ENCODE data around the gene KRT76. TPM values are rescaled to one million over a fixed set of nuclear protein-coding genes. Genes with fewer than 3 reads are reported as not detected.
"Not testable (repeated sequence)": the region's sequence is repeated elsewhere in the genome, so short reads cannot be mapped to it uniquely, and the experiment has no call there.

The KRT76 gene
- total and polyA plus RNA-seq, 10 of the 15 experiments (the other 5 are each of a cell fraction or from before 2014, with no cell fraction given) = not detected

DNA sequence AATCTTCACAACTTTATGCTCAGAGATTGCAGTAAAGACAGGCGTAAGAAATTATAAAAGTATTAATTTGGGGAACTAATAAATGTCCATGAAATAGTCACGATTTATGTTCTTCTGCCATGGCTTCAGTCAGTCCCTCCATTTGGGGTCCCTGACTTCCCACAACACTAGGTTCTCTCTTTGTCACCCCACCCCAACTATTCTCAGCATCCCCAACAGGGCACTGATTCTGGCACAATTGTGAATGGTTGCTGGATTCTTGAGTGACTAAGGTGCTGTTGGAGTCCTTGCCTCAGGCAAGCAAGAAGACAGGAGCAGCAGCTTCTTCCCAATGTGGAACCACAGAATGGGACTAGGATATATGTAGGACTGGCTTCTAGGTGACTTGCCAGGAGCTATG, 15.3 kb downstream of the KRT76 start (continued):
- TF ChIP-seq, protein P1, sequence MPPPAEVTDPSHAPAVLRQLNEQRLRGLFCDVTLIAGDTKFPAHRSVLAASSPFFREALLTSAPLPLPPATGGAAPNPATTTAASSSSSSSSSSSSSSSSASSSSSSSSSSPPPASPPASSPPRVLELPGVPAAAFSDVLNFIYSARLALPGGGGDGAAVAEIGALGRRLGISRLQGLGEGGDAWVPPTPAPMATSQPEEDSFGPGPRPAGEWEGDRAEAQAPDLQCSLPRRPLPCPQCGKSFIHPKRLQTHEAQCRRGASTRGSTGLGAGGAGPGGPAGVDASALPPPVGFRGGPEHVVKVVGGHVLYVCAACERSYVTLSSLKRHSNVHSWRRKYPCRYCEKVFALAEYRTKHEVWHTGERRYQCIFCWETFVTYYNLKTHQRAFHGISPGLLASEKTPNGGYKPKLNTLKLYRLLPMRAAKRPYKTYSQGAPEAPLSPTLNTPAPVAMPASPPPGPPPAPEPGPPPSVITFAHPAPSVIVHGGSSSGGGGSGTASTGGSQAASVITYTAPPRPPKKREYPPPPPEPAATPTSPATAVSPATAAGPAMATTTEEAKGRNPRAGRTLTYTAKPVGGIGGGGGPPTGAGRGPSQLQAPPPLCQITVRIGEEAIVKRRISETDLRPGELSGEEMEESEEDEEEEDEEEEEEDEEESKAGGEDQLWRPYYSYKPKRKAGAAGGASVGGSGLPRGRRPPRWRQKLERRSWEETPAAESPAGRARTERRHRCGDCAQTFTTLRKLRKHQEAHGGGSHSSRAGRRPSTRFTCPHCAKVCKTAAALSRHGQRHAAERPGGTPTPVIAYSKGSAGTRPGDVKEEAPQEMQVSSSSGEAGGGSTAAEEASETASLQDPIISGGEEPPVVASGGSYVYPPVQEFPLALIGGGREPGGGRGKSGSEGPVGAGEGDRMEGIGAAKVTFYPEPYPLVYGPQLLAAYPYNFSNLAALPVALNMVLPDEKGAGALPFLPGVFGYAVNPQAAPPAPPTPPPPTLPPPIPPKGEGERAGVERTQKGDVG (CRISPR knock-in tag; IDR thresholded peaks at IDR 0.05) = no peak

DNA sequence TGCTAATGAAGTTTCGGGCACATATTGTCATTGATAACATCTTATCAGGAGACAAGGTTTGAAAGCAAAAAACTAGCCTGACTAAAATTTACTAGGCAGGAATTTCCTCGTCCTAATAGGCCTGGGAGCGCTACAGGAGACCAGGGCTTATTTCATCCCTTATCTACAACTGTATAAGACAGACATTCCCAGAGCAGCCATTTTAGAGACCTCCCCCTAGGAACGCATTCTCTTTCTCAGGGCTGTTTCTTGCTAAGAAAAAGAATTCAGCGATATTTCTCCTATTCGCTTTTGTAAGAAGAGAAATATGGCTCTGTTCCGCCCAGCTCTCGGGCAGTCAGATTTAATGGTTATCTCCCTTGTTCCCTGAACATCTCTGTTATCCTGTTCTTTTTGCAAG, 15.9 kb downstream of the KRT76 start:
- intact Hi-C loops (cut with micrococcal nuclease; ENCODE audit: unreplicated experiment); H3K4me3 ChIP-seq; H3K9ac ChIP-seq (ENCODE audit: control insufficient read depth, insufficient read depth, low read length); H3K27me3 ChIP-seq (replicated peaks in 1 of 2; ENCODE audit: control insufficient read depth in 2 of 2, insufficient read depth in 2 of 2, low read length in 1 of 2); H3K36me3 ChIP-seq (ENCODE audit: control insufficient read depth in 2 of 2, insufficient read depth in 2 of 2, low read length in 1 of 2); H3K79me2 ChIP-seq (ENCODE audit: control insufficient read depth, insufficient read depth, low read length); H3K4me1 ChIP-seq (ENCODE audit: control insufficient read depth, insufficient read depth, low read length); CTCF ChIA-PET; SMC1A ChIA-PET (ENCODE audit: uncharacterized antibody, unreplicated experiment); H3K4me2 ChIP-seq (ENCODE audit: control insufficient read depth, insufficient read depth); H2AFZ ChIP-seq (ENCODE audit: control insufficient read depth, low read depth, low read length); ATAC-seq; H3K9me3 ChIP-seq (replicated peaks; ENCODE audit: control insufficient read depth, insufficient read depth, low read length); H4K20me1 ChIP-seq (ENCODE audit: control insufficient read depth, insufficient read depth); in situ Hi-C loops (cut with MboI); POLR2A ChIA-PET; FAIRE-seq; H3K27ac ChIP-seq (ENCODE audit: control insufficient read depth, insufficient read depth); DNase-seq (ENCODE audit: low read depth, low spot score); RAD21 ChIA-PET (ENCODE audit: unreplicated experiment); BruUV-seq (replicated peaks): not testable (repeated sequence)
- 33% methylated on average over 8 of the region's 8 CpGs for WGBS (ENCODE audit: insufficient coverage, insufficient replicate concordance, low lambda C conversion rate, missing lambda C conversion rate)

DNA sequence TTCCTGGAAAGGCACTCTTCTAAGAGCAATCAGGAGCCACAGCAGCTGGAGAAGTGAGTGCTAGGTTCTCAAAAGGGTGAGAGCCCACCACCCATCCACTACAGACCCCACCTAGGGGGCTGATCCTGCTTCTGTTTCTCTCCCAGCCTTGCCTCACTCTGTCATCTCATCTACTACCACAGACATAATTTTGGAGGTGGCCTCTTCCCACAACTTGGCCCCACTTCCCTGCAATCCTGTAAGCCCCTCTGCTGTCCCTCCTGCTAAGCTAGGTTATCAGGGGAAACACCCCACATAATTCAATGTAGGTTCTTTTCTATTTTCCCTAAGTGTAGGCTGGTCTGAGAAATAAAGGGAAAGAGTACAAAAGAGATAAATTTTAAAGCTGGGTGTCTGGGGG, 16.5 kb downstream of the KRT76 start:
- CTCF ChIA-PET = no interaction called here

More for the DNA sequence above, 16.5 kb downstream of the KRT76 start:
- DNase-seq (ENCODE audit: low read depth, low spot score) (no peak), ATAC-seq (no peak), FAIRE-seq (no peak)
- Histone ChIP-seq H3K4me1 (ENCODE audit: control insufficient read depth, insufficient read depth, low read length) (no peaks in the 10 kb centered on the region), H3K9me3 (replicated peaks; ENCODE audit: control insufficient read depth, insufficient read depth, low read length) (no peaks in the 10 kb centered on the region; the same call in 2 of the 3 replicates), H3K36me3 (ENCODE audit: control insufficient read depth in 2 of 2, insufficient read depth in 2 of 2, low read length in 1 of 2) (no peaks in the 10 kb centered on the region), H3K4me3 (no peak overlapping the region), H3K79me2 (ENCODE audit: control insufficient read depth, insufficient read depth, low read length) (no peaks in the 10 kb centered on the region), H3K27ac (ENCODE audit: control insufficient read depth, insufficient read depth) (no peak overlapping the region), H4K20me1 (ENCODE audit: control insufficient read depth, insufficient read depth) (no peaks in the 10 kb centered on the region), H3K4me2 (ENCODE audit: control insufficient read depth, insufficient read depth) (no peak overlapping the region), H2AFZ (ENCODE audit: control insufficient read depth, low read depth, low read length) (no peak overlapping the region), H3K9ac (ENCODE audit: control insufficient read depth, insufficient read depth, low read length) (no peak overlapping the region), H3K27me3 (replicated peaks in 1 of 2; ENCODE audit: control insufficient read depth in 2 of 2, insufficient read depth in 2 of 2, low read length in 1 of 2) (no peaks in the 10 kb centered on the region; a peak in 1 of 4 replicates)
- in situ Hi-C loops (cut with MboI) = no loop called here
- SMC1A ChIA-PET (ENCODE audit: uncharacterized antibody, unreplicated experiment) = no interaction called here
- RAD21 ChIA-PET (ENCODE audit: unreplicated experiment) = no interaction called here
- no TSS peak for BruUV-seq (replicated peaks)
- POLR2A ChIA-PET = no interaction called here
- TF ChIP-seq RB1 (IDR thresholded peaks at IDR 0.05; ENCODE audit: borderline replicate concordance) = no peak
- TF ChIP-seq ZSCAN29 (IDR thresholded peaks at IDR 0.05) = no peak
- intact Hi-C loops (cut with micrococcal nuclease; ENCODE audit: unreplicated experiment) = no loop called here

Measured in GM12878 (cell line).